Esophagus muscularis mucosa (tissue), 3 donors: ENCODE results near the gene GNAT3.

Experiments
- POLR2A ChIP-seq: fragments of 450-650 bp; IDR thresholded peaks from one replicate; pipeline ENCODE4 v1.6.1; 2017; ENCODE audit warnings: antibody characterized with exemption, moderate library complexity, mild to moderate bottlenecking, low read depth
- POLR2AphosphoS5 ChIP-seq, 2 donors: sonication (generic); formaldehyde crosslinking; IDR thresholded peaks; one replicate each; pipeline ENCODE4 v1.6.1; 2017; ENCODE audit warnings: antibody characterized with exemption in 2 of 2
- TF ChIP-seq, protein P1 (sequence below), 3 experiments: fragments of 200-600 bp in 2 of 3; fragments of 450-650 bp in 1 of 3; sonication (generic) in 2 of 3; IDR thresholded peaks; one replicate each; pipeline ENCODE4 v1.5.1; 2017 to 2019; ENCODE audit warnings: antibody characterized with exemption in 3 of 3, mild to moderate bottlenecking in 2 of 3, moderate library complexity in 1 of 3

DNA sequence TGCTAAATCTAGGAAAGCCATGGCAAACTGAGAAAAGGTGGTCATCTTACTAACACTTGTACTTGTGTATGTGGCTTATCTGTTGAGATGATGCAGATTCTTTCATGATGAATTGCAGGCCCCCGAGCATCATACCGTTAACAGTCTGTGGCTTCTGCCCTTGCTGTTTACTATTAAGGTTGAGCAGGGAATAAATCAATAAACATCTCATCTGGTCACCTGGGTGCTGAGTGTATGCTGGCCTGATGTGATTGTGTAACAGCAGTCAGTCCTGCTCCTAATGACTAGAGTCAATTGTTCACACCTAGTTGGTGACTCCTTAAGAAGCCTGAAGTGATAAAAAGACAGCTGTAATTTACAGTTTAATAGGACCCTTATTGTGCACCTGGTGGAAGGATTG, 8.3 kb upstream of the GNAT3 start:
- TF ChIP-seq, protein P1, sequence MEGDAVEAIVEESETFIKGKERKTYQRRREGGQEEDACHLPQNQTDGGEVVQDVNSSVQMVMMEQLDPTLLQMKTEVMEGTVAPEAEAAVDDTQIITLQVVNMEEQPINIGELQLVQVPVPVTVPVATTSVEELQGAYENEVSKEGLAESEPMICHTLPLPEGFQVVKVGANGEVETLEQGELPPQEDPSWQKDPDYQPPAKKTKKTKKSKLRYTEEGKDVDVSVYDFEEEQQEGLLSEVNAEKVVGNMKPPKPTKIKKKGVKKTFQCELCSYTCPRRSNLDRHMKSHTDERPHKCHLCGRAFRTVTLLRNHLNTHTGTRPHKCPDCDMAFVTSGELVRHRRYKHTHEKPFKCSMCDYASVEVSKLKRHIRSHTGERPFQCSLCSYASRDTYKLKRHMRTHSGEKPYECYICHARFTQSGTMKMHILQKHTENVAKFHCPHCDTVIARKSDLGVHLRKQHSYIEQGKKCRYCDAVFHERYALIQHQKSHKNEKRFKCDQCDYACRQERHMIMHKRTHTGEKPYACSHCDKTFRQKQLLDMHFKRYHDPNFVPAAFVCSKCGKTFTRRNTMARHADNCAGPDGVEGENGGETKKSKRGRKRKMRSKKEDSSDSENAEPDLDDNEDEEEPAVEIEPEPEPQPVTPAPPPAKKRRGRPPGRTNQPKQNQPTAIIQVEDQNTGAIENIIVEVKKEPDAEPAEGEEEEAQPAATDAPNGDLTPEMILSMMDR (IDR thresholded peaks at IDR 0.05), result no peak
- no peak for TF ChIP-seq POLR2A
- no peak for TF ChIP-seq POLR2AphosphoS5 (IDR thresholded peaks at IDR 0.05)
